Measurements from ENCODE around the gene NUTM1.

GRCh38 chr15:34325368-34325767 is 17.7 kb upstream of the NUTM1 start:
- no peak for TF ChIP-seq POLR2A (IDR thresholded peaks at IDR 0.05; ENCODE audit: low read depth, low read length)
- no peak for TF ChIP-seq POLR2AphosphoS5 (IDR thresholded peaks at IDR 0.05; ENCODE audit: low read depth, low read length)
- TF ChIP-seq TAF1 (IDR thresholded peaks at IDR 0.05; ENCODE audit: borderline replicate concordance, low read depth, low read length): no peak
